Measurements from ENCODE around the gene HDGFL2.

Gene HDGFL2

DNA sequence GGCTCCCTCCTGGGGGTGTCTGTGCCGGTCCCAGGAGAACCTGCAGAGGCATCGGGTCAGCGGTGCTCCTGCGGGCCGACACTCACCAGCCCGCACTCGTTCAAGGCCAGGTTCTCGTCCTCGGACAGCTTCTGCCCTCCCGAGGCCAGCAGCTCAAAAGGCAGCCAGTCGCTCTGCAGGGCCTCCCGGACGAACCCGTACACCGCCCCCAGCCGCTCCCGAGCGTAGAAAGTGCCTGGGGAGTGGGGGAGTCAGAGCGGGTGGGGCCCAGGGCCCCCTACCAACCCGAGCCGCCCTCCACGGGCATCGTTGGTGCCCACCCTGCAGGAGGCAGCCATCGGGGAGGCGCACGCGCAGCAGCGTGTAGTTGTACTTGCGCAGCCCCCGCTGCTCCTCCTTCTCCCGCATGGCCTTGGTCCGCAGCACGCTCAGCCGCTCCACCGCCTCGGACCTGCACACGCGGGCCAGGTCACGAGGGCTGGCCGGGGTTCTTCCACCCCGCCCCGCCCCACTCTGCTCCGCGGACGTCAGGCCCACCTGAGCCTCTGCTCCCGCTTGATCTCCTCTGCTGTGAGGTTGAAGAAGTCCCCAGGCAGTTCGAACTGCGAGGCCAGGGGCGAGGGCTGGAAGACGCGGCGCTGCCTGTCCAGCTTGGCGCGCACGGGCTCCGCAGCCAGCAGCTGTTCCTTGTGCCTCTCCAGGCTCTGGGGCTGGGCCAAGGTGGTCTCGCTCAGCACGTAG lies 26.0 kb upstream of the HDGFL2 start:
- DNase-seq, result no peak

DNA sequence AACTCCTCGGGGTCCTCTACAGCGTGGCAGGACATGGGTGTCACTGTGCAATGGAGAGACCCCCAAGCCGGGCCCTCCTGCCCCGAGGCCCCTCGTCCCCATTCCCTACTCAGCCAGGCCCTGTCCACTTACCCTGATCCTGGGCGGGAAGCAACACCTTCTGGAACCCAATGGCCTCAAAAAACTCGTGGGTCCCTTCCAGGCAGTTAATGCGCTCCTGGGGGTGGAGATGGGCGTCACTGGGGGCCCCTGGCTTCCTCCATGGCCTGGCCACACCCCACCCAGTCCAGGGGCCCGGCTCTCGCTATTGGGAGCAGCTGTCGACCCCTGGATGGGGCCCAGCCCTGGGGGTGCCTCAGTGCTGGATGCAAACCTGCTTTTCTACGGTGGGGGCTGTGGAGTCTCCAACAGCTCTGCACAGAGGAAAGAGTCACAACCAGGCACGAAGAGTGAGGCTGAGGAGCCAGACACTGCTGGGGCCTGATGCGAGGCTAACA lies 25.3 kb upstream of the HDGFL2 start:
- DNase-seq, result no peak

DNA sequence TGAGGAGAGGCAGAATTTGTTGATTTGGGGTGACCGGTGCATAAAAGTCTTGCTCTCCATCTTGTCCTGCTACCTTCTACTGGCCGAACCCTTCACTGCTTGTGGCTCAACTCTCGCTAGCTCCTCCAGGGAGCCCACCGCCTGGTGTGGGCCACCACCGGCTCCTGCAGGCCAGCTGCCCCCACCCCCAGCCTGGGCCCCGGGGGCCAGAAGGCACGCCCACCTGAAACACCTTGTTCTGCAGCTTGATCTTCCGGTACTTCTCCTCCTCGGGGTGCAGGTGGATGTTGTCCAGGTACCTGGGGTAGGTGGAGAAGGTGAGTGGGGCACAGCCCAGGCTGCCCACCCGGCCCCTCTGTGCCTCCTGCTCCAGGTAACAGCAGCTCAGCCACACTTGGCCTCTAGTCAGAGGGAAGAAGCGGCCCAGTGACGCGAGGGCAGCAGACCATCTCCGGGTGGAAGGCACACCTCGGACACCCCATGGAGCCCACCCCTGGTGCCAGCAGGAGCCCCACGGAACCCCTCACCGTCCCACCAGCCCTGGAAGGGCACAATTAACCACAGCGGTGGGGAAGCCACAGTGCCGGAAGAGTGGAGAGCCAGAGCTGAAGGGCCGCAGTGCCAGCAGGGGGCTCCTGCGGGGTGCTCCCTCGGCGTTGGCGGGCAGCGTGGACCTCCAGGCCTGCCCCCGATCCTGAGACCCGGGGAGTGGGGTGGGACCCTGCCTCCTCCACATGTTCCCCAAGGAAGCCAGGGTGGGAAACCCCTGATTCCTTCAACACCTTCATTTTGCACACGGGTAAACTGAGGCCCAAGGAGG lies 24.6 kb upstream of the HDGFL2 start:
- DNase-seq, result no peak

DNA sequence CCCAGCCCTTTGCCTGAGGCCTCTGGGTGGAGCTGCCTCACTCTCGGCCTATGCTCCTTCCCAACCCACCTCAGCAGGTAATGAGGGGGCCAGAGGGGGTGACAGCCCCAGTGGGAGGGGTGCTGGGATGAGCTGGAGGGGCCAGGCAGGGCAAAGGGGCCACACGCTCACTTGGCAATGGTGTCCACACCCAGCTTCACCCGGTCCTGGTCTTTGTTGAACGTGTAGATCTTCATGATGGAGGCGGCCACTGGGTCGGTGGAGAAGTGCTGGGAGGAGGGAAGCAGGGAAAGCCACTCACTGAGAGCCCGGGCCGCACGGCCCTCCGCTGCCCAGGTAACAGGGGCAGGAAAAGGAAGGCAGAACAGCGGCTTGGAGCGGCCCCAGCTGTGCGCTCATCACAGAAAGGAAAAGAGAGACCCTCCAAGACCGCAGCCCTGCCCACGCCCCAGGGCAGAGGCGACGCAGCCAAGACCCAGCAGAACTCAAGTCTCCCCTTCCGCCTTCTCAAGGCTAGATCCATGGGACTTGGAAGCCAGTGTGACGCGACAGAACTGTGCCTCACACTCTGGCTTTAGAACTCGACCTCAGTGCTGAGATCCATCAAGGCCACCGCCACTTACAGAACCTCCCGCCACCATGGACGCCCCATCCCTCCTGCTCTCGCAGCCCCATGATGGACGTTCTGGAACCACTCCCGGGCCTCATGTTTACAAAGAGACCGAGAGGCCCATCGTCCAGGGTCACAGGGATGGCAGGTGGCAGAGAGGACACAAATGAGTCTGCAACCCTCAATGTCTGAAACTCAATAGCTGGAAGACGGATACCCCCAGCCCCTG lies 23.7 kb upstream of the HDGFL2 start:
- no peak for DNase-seq

DNA sequence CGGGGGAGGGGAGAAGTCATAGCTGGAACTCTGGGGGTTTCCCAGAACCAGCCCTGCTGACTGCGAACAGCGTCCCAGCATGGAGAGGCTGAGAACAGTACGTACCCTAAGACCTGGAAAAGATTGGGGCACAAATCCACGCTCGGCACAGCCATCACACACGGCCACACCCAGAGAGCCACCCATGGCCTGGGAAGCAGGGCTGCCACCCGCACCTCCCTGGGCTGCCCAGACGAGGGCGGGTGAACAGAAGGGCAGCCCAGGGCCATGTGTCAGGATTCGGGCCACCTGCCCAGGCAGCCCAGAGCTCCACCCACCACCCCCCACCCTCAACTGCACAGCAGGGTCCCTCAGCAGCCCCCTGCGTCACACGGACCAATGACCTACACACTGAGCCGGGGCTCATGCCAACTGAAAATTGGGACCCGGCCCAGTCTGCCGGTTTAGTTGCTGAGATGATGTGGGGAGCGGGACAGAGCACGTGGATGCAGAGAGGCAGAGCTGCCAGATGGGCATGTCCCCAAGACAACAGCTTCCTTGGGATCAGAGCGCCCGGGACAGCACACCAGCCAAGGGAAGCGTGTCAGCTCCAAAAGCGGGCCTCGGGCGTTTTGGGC lies 23.0 kb upstream of the HDGFL2 start:
- no peak for DNase-seq

DNA sequence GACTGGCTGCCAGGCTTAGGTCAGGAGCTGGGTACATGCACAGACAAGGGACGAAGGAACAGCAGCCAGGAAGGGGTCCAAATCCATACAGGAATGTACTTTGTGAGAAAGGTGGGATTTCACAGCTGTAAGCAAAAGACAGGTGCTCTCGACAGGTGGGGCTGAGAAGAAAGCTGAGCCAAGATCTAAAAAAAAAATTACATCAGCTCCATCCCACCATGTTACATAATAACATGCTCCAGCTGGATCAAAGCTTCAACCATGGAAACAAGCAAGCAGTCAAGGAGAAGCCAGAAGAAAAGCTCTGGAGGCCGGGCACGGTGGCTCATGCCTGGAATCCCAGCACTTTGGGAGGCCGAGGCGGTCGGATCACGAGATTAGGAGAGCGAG lies 22.5 kb upstream of the HDGFL2 start:
- DNase-seq, result no peak

DNA sequence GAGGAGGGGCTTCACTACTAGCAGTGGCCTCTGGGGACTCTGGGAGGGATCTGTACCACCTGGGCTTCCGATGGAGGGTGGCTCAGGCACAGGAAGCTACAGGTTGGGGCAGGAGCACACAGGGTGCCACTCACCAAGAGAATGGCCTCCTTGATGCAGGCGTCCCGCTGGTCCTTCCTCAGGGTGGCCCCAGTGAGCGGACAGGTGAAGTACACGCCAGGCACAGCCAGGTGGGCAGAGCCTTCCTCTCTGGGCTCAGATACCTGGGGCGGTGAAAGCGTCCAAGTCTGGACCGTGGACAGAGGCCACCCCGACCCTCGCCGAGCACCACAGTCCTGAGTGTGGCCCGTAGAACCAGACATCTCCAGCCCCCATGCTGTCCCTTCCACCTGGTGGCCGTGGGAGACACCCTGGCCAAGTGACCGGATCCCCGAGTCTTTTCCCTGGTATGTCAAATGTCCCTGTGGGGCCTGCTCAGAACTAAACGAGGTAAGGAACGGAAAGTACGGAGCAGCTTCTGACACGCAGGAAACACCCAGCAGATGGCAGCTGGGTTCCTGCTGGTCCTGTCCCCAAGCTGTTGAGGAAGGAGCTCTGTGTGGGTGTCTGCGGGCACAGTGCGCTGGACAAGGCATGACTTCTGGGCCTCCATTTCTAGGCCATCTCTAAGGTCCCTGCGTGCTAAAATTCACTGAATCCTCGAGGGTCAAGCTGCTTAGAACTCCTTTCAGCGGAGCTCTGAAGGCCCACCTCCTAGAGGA lies 19.7 kb upstream of the HDGFL2 start:
- no peak for DNase-seq

DNA sequence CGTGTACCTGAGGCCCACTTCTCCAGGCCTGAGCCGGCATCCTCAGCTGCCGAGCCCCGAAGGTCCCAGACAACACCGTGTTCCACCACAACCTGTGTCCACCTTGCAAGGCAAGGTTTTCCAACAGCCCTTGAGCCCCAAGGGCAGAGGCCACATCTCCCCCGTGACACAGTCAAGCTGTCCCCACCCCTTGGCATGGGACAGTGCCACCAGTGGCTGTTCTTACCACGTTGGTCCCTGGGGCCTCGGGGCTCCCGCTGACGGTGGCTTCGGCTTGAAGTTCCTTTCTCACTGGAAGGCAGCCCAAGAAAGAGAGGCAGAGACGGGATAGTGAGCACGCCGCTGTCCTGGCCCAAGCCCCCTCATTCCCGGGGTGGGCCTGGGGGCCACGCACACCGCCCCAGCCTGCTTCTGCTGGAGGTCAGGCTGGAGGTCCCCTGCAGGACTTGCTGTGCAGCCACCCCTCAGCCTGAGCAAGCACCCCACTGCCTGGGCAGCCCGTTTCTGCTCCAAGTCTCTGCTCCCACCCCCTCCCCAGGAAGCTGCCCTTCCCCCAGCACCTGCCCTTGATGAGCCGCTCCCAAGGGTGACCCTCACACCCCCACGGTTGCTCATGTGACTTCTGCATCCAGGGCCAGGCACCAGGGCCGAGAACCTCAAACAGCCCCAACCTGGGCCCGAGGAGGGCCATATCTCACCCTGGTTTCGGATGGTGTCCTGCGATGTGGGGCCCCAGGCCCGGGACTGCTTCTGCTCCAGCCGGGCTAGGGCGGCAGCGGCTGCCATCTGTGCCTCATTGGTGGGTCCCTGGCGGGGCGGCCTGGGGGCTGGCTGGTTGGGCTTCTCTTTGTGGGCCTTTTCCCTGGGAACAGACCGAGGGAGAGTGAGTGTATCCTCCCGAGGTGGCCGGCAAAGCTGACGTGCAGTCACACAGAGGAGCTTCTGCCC lies 18.6 kb upstream of the HDGFL2 start:
- DNase-seq, result no peak

DNA sequence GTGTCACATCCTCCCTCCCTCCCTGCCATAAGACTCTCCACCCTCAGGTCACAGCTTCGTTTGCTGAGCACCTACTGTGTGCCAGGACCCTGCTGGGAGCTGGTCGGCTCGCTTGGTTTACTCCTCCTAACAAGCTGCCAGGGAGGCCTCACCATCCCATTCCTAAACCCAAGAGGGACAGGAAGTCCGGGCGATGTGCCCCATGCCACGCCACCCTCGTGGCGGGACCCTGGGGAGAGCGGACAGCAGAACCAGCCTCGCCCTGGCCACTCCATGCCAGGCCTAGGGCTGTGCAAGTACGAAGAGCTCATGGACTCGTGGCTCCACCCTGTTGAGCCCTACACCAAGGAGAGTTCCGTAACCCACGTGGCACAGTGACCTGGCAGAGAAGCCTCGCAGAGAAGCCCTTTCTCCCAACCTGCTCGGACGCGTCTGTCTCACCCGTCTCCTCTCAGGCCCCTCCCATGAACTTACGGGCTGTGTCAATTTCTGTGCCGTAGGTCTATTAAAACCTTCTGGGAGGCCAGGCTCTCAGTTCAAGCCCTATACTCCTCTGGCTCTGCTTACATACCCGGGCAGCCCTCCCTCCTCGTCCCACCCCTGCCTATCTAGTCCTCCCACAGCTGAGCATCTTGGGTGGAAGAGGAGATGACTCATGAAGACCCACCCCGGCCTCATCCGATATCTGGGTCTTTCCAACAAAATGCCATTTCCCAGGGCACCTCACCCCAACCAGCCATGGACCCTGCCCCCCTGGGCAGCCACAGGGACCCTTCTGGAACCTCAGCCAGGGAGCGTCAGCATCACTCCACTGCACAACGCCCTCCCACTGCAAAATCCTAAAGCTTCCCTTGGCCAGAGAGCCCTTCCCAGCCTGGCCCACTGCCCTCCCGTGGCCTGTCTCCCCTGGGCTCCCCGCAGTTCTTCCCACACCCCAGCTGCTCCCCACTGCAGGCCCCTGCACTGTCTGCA lies 17.1 kb upstream of the HDGFL2 start:
- DNase-seq, result no peak

DNA sequence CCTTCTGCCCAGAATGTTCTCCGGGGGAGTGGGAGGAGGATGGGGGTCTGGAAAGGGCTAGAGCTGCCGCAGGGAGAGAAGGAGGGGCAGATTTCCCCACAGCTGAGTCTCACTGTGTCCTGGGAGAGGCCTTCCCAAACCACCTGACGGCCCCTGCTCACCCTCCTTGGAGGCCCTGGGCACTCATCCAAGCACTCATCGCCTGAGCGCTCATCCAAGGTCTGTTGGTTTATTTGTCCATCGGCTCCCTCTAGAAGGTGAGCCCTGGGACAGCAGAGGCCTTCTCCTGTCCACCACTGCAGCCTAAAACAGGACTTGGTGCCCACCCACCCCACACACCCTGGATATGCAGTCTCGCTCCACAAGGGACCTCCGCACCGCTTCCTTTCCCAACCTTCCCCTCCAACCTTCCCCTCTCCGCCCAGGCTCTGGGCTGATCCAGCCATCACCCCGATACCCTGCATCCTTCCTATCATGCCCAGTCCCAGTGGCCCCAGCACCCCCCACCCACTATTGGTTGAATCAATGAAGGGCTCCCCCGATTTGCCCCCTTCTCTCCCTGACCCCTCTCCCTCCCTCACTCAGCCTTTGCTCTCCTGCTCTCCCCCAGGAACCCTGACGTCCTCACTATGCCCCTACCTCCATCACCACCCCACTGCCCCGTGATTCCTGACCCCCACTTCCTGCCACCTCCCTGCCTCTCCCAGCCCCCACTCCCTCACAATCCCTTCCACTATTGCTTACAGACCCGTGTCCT lies 16.2 kb upstream of the HDGFL2 start:
- no peak for DNase-seq

DNA sequence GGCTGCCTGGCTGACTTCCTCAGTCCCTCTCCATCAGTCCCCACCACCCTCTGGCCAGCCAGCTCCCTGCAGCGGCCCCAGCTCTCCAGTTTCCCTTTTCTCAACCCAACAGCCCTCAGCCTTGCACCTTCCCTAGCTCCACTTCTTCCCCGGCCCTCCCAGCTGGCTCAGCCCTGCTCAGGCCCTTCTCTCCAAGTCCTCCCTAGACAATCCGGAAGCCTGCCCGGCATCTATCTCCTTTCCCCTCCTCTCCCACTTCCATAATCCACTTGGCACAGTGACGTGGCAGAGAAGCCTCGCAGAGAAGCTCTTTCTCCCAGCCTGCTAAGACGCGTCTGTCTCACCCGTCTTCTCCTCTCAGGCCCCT lies 15.6 kb upstream of the HDGFL2 start:
- no peak for DNase-seq

DNA sequence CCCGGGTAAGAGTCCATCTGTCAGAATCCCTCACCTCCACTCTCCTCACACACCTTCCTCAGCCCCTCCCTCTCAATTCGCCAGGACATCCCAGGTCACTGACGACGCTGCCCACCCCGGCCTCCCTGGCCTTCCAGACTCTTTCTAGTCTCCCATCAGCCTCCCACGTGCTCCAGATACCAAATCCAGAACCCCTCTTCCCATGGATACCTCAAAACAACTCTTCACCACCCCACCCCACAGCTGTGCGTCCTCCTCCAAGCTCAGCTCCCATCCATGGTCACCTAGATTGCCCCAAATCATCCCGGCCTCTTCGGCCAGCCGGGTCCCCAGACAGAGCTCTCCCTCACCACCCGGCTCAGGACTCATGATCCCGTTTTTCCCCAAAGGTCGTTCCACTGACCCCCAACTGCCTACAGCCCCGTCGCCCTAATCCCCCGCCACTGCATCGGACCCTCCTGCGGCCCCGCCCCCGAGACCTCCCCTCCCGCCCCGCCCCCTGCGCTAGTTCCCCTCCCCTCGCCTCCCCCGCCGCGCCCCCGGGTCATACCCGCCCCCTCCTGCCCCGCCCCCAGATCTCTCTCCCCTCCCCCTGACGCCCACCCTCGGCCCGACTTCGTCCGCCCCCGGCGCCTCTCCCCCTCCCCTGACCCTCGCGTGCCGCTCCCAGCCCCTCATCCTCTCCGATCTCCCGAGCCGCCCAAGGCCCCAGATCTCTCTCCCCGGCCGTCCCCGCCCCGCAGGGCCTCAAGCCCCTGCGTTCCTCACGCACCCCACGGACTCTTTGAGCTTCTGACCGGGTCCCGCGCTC lies 15.0 kb upstream of the HDGFL2 start:
- peak; percentile 7 for DNase-seq

DNA sequence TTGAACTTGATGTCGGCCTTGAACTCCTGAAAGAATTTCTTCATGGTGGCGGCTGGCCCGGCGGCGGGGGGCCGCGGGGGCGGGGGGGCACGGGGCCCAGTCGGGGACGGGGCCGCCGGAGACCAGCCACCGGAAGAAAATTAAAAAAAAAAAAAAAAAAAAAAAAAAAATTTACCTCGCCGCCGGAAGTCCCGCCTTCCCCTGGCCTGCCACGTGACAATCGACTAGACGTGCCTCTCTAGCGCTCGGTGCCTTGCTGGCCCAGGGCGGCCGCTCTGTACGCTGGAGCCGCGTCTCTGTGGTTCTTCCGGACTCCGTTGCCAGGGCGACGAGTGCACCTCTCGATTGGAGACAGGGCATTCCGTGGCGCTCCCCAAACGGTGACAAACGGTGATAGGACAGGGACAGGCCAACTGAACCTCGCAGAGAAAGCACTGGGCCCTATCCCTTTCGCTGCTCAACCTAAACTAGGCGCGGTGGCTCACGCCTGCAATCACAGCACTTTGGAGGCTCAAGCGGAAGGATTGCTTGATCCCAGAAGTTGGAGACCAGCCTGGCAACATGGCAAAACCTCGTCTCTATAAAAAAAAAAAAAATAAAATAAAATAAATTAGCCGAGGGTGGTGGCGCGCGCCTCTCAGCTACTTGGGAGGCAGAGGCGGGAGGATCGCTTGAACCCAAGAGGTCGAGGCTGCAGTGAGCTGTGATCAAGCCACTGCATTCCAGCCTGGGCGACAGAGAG lies 14.3 kb upstream of the HDGFL2 start, which contains the start of gene UBXN6:
UBXN6 (minus strand) TSS at position 141 of the 742 bp plus-strand sequence; CDS start at position 44, 97 bp downstream.
- peak; percentile 97 for DNase-seq

DNA sequence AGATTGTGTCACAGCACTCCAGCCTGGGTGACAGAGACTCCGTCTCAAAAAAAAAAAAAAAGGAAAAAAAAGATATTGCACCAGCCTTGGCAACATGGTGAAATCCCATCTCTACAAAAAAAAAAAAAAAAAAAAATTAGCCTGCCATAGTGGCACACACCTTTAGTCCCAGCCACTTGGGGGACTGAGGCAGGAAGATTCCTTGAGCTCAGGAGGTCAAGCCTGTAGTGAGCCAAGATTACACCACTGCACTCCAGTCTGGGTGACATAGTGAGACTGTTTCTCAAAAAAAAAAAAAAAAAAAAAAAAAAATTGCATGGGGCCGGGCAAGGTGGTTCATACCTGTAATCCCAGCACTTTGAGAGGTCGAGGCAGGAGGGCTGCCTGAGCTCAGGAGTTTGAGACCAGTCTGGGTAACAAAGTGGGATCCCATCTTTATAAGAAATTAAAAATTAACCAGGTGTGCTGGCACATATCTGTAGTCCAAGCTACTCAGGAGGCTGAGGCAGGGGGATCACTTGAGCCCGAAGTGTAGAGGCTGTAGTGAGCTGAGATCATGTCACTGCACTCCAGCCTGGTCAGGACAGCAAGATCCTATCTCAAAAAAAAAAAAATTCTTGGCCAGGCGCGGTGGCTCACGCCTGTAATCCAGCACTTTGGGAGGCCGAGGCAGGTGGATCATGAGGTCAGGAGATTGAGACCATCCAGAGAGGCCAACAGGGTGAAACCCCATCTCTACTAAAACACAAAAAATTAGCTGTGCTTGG lies 7.1 kb upstream of the HDGFL2 start:
- DNase-seq, result no peak

DNA sequence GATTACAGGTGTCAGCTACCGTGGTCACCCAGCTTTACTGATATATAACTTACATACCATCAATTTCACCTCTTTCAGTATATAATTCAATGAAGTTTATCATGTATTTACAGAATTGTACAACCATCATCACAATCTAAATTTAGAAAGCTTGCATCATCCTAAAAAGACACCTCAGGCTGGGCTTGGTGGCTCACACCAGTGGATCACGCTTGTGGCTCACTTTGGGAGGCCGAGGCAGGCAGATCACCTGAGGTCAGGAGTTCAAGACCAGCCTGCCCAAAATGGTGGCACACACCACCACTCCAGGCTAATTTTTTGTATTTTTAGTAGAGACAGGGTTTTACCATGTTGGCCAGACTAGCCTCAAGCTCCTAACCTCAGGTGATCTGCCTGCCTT lies 4.3 kb upstream of the HDGFL2 start:
- DNase-seq, result no peak
